ENCODE measurements around the gene CHP1.
A peak's percentile ranks its signal among the peaks of the same experiment; 100 is the strongest.
"Not testable (repeated sequence)": the region's sequence is repeated elsewhere in the genome, so short reads cannot be mapped to it uniquely, and the experiment has no call there.

CHP1 gene

GRCh38 chr15:41258750-41259471 is 27.8 kb downstream of the CHP1 start:
- no peak for DNase-seq

DNA sequence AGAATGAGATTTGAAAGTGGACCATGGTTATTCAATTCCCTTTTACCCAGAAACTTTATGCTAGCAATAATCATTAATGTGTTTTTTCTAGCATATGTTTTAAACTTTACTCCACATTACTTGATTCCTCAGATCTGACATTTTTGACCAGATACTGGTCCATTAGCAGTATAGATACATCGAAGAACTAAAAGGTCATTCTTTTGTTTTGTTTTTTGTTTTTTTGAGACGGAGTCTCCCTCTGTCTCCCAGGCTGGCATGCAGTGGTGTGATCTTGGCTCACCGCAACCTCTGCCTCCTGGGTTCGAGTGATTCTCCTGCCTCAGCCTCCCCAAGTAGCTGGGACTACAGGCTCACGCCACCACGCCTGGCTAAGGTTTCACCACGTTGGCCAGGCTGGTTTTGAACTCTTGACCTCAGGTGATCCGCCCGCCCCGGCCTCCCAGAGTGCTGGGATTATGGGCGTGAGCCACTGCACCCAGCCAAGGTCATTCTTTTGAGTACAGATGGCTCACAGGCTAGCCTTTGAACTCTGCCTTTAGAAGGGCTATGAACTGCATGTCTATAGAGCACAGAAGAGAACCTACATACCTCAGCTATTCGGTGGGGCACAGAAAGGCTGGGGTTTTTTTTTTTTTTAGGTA is 28.6 kb downstream of the CHP1 start:
- DNase-seq, result no peak

- DNase-seq, result not testable (repeated sequence)
These were observed 29.9 kb downstream of the CHP1 start for GRCh38 chr15:41260924-41261323.

DNA sequence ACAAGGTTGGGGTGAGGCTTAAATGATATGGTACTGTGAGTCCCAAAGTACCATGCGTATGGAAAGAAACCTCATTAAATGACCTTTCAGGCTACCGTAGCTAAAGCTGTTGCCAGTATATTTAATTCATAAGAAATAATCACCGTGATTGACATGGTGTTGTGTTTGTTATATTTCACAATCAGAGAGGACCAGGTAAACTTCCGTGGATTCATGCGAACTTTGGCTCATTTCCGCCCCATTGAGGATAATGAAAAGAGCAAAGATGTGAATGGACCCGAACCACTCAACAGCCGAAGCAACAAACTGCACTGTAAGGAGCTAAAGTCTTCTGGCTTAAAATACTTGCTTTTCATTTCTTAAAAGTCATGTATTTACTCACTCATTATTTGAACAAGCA is 31.5 kb downstream of the CHP1 start:
- no peak for DNase-seq

GRCh38 chr15:41263891-41264351 is 32.9 kb downstream of the CHP1 start:
- DNase-seq, result no peak

DNA sequence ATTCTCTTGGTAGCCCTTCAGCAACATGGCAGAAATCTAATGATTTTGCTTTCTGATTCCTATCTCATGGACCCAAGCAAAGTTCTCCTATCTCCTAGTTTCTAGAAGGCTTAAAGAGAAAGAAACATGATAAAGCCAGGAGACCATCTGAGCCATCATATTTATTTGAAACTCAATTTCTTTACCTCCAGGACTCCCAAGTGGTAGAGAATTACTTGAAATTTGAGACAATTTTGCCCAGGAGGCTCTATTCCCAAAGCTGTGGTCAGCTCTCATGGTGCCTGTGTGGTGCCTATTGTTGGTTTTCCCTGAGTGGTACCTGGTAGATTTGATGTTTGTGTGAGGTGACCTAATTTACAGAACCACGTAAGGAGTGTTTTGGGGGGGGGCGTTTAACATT is 38.8 kb downstream of the CHP1 start:
- no peak for DNase-seq

DNA sequence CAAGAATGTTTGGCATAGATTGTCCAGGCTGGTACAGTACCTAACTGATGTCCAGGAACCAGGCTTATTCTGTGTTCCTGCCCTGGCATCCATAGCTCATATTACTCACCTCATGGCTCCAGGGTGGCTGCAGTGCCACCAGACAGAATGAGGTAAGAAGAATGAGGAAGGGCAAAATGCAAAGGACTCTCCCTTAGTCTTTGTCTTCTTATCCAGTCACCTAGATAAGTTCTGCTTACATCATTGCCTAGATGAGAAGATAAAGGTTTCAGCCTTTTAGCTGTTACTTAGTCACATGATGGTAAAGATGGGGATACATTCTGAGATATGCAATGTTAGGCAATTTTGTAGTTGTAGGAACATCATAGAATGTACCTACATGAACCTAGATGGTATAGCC is 45.8 kb downstream of the CHP1 start:
- DNase-seq, result no peak

DNA sequence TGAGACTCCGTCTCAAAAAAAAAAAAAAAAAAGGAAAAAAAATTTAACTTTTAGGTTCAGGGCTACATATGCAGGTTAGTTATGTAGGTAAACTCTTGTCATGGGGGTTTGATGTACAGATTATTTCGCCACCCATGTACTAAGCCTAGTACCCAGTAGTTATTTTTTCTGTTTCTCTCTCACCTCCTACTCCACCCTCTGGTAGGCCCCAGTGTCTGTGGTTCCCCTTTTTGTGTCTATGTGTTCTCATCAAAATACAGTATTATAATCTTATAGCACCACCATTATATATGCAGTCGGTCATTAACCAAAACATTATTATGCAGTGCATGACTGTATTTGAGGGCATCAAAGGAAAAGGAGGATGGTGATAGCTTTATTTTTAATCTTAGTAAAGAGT is 47.3 kb downstream of the CHP1 start:
- DNase-seq, result no peak

DNA sequence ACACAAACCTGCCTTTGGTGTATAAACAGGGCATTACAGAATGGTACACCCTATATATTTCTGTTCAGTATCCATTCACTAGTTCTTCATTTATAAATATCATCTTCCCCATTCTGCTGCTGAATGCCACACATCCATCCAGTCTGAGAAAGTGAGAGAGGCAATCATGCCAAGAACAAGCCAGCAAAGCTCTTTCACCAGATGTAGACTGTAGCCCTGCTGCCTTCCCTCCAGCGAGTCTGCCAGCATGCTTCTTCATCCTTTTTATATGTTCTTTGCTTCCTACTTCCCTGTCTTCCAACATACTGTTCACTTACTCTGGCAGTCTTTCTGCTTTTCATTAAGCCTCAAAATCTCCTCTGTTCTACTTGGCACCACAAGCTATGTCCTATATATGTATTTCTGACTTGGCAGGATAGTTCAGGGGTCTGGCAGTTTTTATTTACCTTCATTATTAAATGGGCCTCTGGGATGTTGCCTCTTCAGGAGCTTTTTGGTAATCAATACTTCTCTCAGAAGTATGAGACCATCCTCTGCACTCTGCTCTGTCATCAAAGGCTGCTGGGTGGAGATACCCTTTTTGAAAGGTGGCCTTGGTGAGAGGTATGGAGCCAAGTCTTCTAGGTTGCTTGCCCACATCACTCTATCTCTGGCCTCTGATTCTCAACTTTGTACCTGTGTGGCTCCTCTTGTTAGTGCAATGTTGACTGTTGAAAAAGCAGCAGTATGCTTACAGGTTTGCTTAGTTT is 48.6 kb downstream of the CHP1 start:
- no peak for DNase-seq

DNA sequence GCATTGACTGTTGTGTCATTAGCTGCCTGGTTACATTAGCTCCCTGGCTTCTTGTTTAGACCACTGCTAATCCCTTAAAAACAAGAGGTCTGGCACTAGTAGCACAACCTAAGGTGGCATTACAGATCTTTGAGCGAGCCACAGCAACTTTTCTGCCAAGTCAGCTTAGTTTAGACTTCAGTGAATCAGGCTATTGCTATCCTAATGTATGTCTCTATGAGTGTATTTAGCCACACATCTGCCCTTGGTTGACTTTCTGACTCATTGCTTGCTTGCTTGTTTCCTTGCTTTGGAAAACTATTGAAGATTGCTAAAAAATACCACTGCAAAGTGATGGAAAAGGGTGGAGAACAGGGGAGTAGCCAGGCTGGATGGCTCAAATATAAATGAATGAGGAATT is 50.2 kb downstream of the CHP1 start:
- DNase-seq, result peak; percentile 11

- not testable (repeated sequence) for DNase-seq
These were observed 51.4 kb downstream of the CHP1 start for GRCh38 chr15:41282436-41282835.

DNA sequence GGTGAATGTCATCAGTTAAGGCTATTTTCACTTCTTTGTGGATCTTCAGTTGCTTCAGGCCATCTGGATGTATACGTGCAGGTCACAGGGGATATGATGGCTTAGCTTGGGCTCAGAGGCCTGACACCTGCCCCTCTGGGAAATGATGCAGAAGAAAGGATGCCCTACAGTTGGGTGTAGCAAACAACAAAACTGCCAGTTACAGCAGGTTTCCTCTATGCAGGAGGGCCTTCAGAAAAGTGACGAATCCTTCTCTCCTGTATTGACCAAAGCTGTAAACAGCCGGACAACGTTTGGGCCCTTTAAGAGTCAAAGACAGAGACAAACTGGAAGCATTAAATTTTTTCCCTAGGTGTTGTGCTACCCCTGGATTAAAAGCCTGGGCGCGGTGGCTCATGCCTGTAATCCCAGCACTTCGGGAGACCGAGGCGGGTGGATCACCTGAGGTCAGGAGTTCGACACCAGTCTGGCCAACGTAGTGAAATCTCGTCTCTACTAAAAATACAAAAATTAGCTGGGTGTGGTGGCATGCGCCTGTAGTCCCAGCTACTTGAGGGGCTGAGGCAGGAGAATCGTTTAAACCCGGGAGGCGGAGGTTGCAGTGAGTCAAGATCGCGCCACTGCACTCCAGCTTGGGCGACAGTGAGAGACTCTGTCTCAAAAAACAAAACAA is 52.0 kb downstream of the CHP1 start:
- DNase-seq, result not testable (repeated sequence)

GRCh38 chr15:41283653-41284426 is 52.8 kb downstream of the CHP1 start:
- DNase-seq, result peak; percentile 93

GRCh38 chr15:41284427-41285177 is 53.5 kb downstream of the CHP1 start:
- DNase-seq, result no peak

- no peak for DNase-seq
These were observed 54.2 kb downstream of the CHP1 start for GRCh38 chr15:41285285-41285684.

DNA sequence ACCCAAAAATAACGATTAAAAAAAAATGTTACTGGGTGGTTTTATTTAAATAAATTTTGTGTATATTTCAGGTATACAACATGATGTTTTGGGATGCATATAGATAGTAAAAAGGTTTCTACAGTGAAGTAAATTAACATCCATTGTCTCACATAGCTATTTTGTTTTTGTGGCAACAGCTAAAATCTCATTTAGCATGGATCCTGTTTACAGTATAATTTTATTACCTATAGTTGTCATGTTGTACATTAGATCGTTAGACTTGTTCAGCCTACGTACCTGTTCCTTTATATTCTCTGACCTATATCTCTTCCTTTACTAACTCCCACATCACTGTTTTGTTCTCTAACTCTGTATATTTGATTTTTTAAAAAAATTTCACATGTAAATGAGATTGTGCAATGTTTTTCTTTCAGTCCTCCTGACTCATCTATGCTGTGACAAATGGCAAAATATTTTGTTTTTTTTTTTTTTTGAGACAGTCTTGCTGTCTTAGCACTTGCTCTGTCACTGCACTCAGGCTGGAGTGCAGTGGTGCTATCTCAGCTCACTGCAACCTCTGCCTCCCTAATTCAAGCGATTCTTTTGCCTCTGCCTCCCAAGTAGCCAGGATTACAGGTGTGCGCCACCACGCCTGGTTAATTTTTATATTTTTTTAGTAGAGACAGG is 55.7 kb downstream of the CHP1 start:
- DNase-seq, result no peak

DNA sequence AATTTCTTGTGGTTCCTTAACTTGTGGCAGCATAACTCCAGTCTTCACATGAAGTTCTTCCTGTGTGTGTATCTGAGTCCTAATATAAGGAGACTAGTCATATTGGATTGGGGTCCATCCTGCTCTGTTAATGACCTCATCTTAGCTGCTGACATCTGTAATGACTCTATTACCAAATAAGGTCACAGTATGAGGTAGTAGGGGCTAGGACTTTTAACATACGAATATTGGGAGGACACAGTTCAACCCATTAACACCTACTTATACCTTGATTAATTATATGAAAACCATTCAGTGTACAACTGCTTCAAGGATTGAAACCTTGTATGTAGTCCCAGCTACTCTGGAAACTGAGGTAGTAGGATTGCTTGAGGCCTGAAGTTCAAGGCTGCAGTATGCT is 57.4 kb downstream of the CHP1 start:
- no peak for DNase-seq

- no peak for DNase-seq
These were observed 58.9 kb downstream of the CHP1 start for GRCh38 chr15:41289953-41290352.

GRCh38 chr15:41291065-41291631 is 60.1 kb downstream of the CHP1 start:
- no peak for DNase-seq

- no peak for DNase-seq
These were observed 61.5 kb downstream of the CHP1 start for GRCh38 chr15:41292521-41292920.

GRCh38 chr15:41301139-41301538 is 70.1 kb downstream of the CHP1 start:
- DNase-seq, result not testable (repeated sequence)
